Right renal pelvis (tissue), 4 donors: ENCODE data around the gene HOXA13. TPM values are rescaled to one million over a fixed set of nuclear protein-coding genes. Genes with fewer than 3 reads are reported as not detected.

ENCODE experiments used
- DNase-seq, 4 donors: peaks; one replicate each; pipeline ENCODE4 v3.0.0-alpha.2; 2013; ENCODE audit warnings: low read depth in 4 of 4, low spot score in 3 of 4, missing footprints in 1 of 4
- polyA plus RNA-seq, 4 donors: library from polyadenylated mRNA; unstranded; fragments of 120-200 nt; gene quantifications; one replicate each; pipeline ENCODE4 v1.2.1, GENCODE V29; 2013; ENCODE audit not compliant: insufficient read length in 4 of 4

The HOXA13 gene
- polyA plus RNA-seq, 4 donors = 0.01 to 0.06 TPM; not detected in 2

- no peak for DNase-seq
Observed at GRCh38 chr7:27150568-27151340, 49.1 kb downstream of the HOXA13 start.

GRCh38 chr7:27149842-27150567 lies 49.9 kb downstream of the HOXA13 start:
- DNase-seq = no peak

GRCh38 chr7:27148756-27149641 lies 50.9 kb downstream of the HOXA13 start:
- DNase-seq = no peak

- no peak for DNase-seq
Observed at GRCh38 chr7:27148031-27148755, 51.7 kb downstream of the HOXA13 start.

GRCh38 chr7:27147199-27148030 lies 52.5 kb downstream of the HOXA13 start, which contains the start of gene HOXA6:
Gene HOXA6 (minus strand): TSS chr7:27147774. CDS start chr7:27147749, 25 bp downstream.
- DNase-seq = no peak

GRCh38 chr7:27146491-27147198 lies 53.2 kb downstream of the HOXA13 start:
- DNase-seq = no peak

- no peak for DNase-seq
Observed at GRCh38 chr7:27145914-27146412, 53.9 kb downstream of the HOXA13 start.

- no peak for DNase-seq
Observed at GRCh38 chr7:27145165-27145913, 54.6 kb downstream of the HOXA13 start.

GRCh38 chr7:27144781-27145164 lies 55.1 kb downstream of the HOXA13 start:
- no peak for DNase-seq

Other genes with a start within 250 kb of the HOXA13 start
- 1 to 10 TPM; 2.3 to 3.6 (median 2.5) TPM for gene HOXA1, start 104.1 kb downstream of the HOXA13 start, polyA plus RNA-seq
- gene HOXA2, start 97.4 kb downstream of the HOXA13 start, polyA plus RNA-seq = 10 to 100 TPM in 1 of 4 donors, 1 to 10 TPM in 3; 8.2 to 10.1 (median 9.5) TPM
- 10 to 100 TPM; 20.4 to 24.3 (median 23.3) TPM for gene HOXA4, start 69.3 kb downstream of the HOXA13 start, polyA plus RNA-seq
- gene HOXA5, start 56.4 kb downstream of the HOXA13 start, polyA plus RNA-seq = 10 to 100 TPM; 71.9 to 83.8 (median 78.1) TPM
- 10 to 100 TPM; 24.3 to 43.2 (median 29.4) TPM for gene HOXA6, start 52.3 kb downstream of the HOXA13 start, polyA plus RNA-seq
- gene HOXA3, start 47.5 kb downstream of the HOXA13 start, polyA plus RNA-seq = 10 to 100 TPM; 32.6 to 44.4 (median 39.4) TPM
- gene HOXA7, start 43.4 kb downstream of the HOXA13 start, polyA plus RNA-seq = 10 to 100 TPM; 28.8 to 32.1 (median 31.2) TPM
- 100 to 1,000 TPM in 3 of 4 donors, 10 to 100 TPM in 1; 92.9 to 122 (median 115) TPM for gene HOXA9, start 34.6 kb downstream of the HOXA13 start, polyA plus RNA-seq
- gene HOXA10, start 25.8 kb downstream of the HOXA13 start, polyA plus RNA-seq = 100 to 1,000 TPM; 144 to 166 (median 157) TPM
- 10 to 100 TPM; 35.0 to 41.3 (median 39.7) TPM for gene HOXA11, start 14.9 kb downstream of the HOXA13 start, polyA plus RNA-seq
- gene EVX1, start 42.7 kb upstream of the HOXA13 start, polyA plus RNA-seq = under 1 TPM in 2 of 4 donors, not detected in 2; 0.12 to 0.23 TPM